GM19468 (cell line): Measurements from ENCODE around the gene POLK.
"Not testable (repeated sequence)": the region's sequence is repeated elsewhere in the genome, so short reads cannot be mapped to it uniquely, and the experiment has no call there.

Experiments
- ATAC-seq: cut with Tn5 transposase; IDR thresholded peaks from one replicate; pipeline ENCODE4 v1.9.1; 2021; ENCODE audit warnings: mild to moderate bottlenecking, moderate library complexity, moderate number of reproducible peaks; ENCODE audit not compliant: unreplicated experiment; ENCODE audit errors: extremely low read depth

Gene POLK

GRCh38 chr5:75509956-75510355 lies 1.7 kb upstream of the POLK start:
- ATAC-seq = no peak

DNA sequence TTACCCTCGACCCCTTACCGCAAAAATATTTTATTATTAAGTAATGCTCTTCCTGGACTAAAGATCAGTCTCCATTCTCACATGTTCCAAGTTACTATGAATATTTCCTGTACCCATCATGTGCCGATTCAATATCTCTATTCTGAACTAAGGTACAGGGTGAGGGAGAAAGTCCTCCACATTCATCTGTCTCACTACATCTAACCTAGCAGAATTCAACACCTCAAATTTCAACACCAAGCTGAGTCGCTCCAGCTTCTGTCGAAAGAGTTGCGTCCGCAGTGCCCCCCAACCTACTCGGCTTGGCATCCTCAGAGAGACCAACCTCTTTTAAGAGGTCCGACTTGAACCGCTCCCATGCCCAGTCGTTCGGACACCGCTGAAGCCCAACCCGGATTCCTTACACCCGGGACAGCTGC lies 1.3 kb upstream of the POLK start:
- ATAC-seq = no peak

DNA sequence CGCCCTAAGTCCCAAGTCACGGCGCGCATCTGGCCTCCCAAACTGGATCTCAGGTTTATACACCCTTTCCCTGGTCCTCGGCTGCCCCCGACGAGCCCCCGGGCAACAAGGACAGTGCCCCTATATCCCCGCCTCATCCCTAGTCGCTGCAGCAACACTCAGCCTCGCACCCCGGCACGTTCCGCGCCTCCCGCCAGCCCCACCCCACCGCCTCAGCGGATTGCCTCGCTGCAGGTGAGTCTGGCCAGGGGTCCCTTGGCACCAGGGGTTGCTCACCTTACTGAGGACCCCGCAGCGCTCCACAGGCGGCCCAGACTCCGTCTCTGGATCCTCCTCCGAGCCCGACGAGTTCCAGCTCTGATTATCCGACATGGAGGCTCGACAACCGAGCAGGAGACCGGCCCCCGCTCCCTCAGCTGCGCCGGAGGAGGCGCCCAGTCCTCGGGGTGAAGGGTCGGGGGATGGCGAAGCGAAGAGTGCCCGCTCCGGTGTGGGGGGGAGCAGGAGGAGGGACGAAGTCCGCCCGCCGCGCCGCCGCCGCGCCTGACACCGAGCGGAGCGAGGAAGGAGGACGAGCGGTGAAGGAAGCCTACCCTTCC lies 756 bp upstream of the POLK start:
- peak; percentile 3 for ATAC-seq

- no peak for ATAC-seq
Measured at GRCh38 chr5:75512383-75513074, 838 bp downstream of the POLK start.

- ATAC-seq = no peak
Measured at GRCh38 chr5:75513841-75514240, 2.1 kb downstream of the POLK start.

DNA sequence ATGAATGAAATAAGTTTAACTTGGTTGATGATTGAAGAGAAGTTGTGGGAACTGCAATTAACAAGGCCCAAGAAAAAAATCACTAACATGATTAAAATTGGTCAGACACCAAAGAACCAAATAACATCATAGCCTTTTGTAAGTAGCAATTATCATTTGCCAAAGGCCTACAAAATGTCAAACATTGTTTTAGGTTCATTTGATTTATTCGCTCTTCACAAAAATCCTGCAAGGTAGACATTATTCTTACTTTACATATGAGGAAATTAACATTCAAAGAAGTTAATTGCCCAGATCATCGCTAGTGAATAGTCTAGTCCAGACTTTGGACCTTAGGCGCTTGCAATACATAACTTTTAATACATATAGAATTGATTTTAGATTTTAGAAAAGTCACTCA lies 2.6 kb downstream of the POLK start:
- ATAC-seq = no peak

DNA sequence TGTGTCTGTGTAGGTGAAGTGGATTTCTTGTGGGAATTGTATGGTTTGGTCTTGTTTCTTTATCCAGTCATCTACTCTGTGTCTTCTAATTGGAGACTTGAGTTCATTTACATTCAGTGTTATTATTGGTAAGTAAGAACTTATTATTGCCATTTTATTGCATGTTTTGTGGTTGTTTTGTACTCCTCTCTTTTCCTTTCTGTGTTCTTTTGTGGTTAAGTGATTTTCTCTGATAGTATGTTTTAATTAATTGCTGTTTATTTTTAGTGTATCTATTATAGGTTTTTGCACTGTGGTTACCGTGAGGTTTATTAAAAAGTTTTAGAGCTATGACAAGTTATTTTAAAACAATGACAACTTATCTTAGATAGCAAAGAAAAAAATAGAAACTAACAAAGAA lies 8.1 kb downstream of the POLK start:
- no peak for ATAC-seq

DNA sequence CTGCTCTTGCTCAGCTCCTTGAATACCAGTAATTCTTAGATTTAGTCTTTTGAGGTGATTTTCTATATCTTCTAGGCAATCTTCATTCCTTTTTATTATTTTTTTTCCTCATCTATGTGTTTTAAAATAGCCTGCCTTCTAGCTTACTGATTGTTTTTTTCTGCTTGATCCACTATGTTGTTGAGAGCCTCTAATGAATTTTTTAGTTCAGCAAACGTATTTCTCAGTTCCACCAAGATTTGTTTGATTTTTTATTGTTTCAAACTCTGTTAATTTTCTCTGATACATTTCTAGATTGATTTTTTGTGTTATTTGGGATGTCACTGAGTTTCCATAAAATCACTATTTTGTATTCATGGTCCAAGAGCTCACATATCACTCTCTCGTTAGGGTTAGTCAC lies 9.5 kb downstream of the POLK start:
- ATAC-seq = no peak

GRCh38 chr5:75522025-75522424 lies 10.3 kb downstream of the POLK start:
- ATAC-seq = no peak

DNA sequence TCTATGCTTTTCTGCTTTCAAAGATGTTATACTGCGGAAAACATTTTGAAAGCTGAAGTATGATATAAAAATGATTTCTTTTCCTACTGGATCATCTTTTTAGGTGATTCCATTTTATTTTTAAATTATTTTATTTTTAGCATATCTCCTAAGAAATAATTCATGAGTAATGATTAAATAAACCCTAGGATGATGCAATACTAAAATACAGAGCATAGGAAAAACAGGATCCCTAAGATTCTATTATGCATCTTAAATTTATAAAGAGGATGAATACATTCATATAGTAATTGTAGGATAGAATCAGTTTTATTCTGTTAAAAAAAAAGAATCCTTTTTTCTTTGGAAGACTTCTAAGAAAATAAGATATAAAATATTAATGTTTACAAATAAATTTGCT lies 10.9 kb downstream of the POLK start:
- ATAC-seq = no peak

DNA sequence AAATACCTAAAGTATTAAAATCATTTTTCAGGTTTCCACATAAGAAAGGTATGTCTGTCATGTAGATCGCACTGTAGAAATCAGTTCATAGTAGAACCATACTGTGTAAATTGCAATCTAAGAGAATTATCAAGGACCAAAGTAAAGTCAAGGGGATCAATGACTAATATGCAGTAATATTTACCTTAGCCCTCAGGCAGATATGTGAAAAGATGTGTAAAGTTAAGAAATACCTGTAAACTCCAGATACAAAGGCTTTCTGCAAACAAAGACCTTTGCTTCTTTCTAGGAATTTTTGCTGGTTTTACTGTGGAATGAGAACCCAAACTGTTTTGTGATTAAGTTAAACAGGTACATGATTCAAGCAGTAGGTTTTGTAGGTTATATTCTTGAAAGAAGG lies 11.6 kb downstream of the POLK start:
- ATAC-seq = no peak

GRCh38 chr5:75524071-75524470 lies 12.4 kb downstream of the POLK start:
- peak; percentile 47 for ATAC-seq

DNA sequence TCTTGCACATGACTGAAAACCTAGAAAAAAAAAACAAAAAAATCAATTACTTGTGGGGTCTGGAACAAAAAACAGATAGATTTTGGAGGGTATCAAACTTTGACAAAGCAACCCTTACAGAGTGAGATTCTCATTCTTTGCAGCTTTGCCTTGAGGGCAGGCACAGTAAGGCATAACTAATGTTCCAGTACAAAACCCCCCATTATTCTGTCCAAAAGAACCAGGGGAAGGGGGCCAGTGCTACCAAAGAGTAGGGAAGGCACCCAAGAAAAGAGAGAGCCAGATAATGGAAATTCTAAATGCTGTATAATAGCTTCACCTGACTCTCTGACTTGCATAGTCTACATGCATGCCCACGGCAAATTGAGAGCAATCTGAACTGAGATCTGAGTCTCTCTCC lies 12.9 kb downstream of the POLK start:
- ATAC-seq = no peak

- no peak for ATAC-seq
Measured at GRCh38 chr5:75525344-75525743, 13.7 kb downstream of the POLK start.

DNA sequence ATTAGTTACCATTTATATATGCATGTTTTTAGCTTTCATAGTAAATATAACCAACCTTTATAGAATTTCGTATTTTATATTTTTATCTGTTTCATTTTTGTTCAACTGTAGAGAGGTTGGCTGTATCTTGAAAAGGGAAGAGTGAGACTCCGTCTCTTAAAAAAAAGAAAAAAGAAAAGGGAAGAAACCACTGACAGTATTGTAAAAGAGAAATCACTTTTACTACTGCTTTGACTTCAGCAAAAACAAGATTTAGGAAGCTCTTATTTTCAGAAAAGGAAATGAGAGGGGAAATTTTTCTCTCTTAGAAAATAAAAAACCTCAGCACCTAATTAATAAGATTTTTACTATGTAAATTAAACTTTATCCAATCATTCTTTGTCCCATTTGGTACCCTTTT lies 14.4 kb downstream of the POLK start:
- no peak for ATAC-seq

- no peak for ATAC-seq
Measured at GRCh38 chr5:75529185-75529584, 17.5 kb downstream of the POLK start.

DNA sequence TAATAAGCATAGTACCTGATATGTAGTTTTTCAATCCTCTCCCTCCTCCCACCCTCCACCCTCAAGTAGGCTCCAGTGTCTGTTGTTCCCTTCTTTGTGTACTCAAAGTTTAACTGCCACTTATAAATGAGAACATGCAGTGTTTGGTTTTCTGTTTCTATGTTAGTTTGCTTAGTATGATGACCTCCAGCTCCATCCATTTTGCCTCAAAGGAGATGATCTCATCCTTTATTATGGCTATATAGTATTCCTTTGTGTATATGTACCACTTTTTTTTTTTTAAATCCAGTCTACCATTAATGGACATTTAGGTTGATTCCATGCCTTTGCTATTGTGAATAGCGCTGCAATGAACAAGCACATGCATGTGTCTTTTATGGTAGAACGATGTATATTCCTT lies 20.5 kb downstream of the POLK start:
- ATAC-seq = no peak

- not testable (repeated sequence) for ATAC-seq
Measured at GRCh38 chr5:75533716-75534115, 22.0 kb downstream of the POLK start.

- no peak for ATAC-seq
Measured at GRCh38 chr5:75534734-75535133, 23.0 kb downstream of the POLK start.

DNA sequence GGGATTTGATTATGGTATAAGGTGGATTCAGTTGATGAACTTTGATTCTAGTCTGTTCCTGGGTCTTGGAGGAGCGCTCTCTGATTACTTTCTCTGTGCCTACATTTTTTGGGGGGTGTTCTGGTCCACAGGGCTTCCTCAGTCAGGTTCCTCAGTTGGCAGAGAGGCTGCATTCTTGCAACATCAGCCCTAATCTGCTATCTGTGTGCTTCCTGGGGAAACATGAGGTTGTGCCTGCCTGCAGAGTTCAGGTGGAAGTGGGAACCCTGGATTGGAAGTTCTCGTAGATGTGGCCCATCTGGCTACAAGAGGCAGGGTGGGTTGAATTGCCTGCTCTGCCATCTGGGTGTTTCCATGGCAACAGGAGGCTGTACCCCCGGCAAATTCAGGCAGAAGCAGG lies 24.5 kb downstream of the POLK start:
- no peak for ATAC-seq

DNA sequence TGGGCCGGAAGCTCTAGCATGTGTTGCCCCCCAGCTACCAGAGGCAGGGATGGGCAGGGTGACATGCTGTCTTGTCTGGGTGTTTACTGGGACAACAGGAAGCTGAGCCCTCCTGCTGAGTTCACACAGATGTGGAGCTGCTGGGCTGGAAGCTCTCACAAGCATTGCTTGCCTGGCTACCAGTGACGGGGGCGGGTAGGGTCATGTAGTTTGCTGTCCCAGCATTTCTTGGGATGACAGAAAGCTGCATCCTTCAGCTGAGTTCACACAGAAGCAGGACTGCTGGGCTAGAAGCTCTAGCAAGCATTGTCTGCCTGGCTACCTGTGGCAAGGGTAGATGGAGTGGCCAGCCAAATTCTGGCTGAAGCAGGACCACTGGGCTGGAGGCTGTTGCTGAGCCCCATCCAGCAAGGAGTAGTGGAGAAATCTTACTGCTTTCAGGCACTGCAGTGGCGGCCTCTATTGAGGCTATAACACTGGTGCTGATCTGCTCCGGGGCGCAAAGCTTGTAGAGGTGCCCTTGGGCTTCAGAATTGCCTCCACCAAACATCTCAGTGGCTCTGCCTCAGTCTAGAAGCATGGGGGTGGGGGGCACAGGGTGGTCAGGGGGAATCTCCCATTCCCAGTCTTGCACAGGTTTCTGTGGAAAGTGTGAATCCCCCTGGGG lies 25.1 kb downstream of the POLK start:
- no peak for ATAC-seq

DNA sequence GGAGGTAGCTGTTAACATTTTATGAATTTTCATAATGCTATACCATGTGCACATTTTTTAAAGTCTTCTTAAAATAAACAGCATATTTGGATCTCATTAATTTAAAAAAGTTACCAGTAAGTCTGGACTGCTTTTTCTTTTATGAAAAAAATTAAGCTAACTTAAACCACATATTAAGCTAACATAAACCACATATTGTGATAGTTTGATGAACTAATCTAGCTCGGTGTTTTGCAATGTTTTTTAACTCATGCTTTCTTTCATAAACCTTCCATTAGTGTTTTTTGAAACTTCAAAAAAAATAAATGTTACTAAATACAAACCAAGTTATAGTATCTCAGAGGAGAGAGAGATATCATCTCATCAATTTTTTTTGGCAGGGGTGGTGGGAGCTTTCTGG lies 26.5 kb downstream of the POLK start:
- ATAC-seq = no peak
